ENCODE data around the gene PRAMEF15. TPM values are rescaled to one million over a fixed set of nuclear protein-coding genes. Genes with fewer than 3 reads are reported as not detected.

Gene PRAMEF15
- total RNA-seq: not detected in 2 replicates

DNA sequence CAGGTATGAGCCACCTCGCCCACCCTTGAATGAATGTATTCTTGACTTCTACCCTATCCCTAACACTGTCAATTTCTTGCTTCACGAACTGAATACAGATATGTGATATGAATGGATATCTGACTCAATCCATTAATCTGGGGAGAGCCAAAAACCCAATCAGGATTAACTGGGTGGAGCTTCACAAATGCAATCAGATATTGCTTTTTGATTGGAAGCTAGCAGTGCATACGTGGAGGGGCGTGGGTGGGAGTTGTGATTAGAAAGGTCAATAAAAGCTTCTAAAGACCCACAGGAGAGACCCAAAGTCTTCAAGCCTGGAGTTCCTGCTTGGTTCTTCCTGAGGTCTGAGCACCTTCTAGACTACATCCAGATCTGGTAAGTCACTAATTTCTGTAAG is at the start of gene PRAMEF15:
Gene PRAMEF15 (plus strand): TSS at position 301 of the 400 bp plus-strand sequence. CDS start 2,827 bp downstream, outside the sequence.

DNA sequence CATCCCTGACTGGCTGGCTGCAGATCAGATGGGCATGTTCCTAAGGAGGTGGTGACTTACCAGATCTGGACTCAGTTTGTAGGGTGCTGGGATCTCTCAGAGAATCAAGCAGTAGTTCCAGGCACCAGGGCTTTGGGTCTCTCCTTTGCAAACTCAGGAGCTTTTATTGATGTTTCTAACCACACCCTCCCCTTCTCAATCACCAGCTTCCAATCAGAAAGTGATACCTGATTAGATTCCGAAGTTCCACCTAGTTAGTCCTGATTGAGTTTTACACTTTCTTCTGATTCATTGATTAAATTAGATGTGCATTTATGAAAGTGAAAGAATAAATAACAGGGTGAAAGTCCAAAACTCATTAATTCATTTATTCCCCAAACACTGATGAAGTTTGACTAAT is 30.3 kb upstream of the PRAMEF15 start, which contains the start of gene PRAMEF8:
Gene PRAMEF8 (minus strand): TSS at position 101 of the 400 bp plus-strand sequence. CDS start 1,046 bp downstream, outside the sequence.

GRCh38 chr1:13303239-13303638 is 12.1 kb upstream of the PRAMEF15 start, which contains the start of gene PRAMEF33:
Gene PRAMEF33, plus strand, starts transcription at chr1:13303539. Its CDS starts 2,416 bp downstream, at chr1:13305955.

DNA sequence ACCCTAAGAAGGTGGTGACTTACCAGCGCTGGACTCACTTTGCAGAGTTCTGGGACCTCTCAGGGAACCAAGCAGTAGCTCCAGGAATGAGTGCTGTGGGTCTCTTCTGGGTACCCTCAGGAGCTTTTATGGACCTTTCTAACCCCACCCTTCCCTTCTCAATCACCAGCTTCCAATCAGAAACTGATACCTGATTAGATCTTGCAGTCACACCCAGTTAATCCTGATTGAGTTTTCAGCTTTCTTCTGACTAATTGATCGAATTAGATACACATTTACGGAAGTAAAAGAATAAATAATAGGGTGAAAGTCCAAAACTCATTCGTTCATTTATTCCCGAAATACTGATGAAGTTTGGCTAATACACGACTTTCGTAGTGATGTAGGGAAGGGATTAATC is 31.7 kb downstream of the PRAMEF15 start, which contains the start of gene PRAMEF14:
Gene PRAMEF14 (minus strand): TSS at position 101 of the 400 bp plus-strand sequence. CDS start 1,820 bp downstream, outside the sequence.

Other genes with a start within 250 kb of the PRAMEF15 start
- not detected in 2 replicates for gene PRAMEF25, start 244.8 kb upstream of the PRAMEF15 start, total RNA-seq
- gene HNRNPCL2, start 198.7 kb upstream of the PRAMEF15 start, total RNA-seq: not detected in 2 replicates
- gene PRAMEF26, start 159.6 kb upstream of the PRAMEF15 start, total RNA-seq: not detected in 2 replicates
- not detected in 2 replicates for gene HNRNPCL4, start 149.9 kb upstream of the PRAMEF15 start, total RNA-seq
- not detected in 2 replicates for gene PRAMEF9, start 143.7 kb upstream of the PRAMEF15 start, total RNA-seq
- not detected in 2 replicates for gene PRAMEF13, start 114.2 kb upstream of the PRAMEF15 start, total RNA-seq
- gene PRAMEF18, start 89.4 kb upstream of the PRAMEF15 start, total RNA-seq: not detected in 2 replicates
- not detected in 2 replicates for gene PRAMEF5, start 61.4 kb upstream of the PRAMEF15 start, total RNA-seq
- not detected in 2 replicates for gene PRAMEF8, start 30.4 kb upstream of the PRAMEF15 start, total RNA-seq
- gene PRAMEF33, start 12.0 kb upstream of the PRAMEF15 start, total RNA-seq: not detected in 2 replicates
- gene PRAMEF14, start 31.6 kb downstream of the PRAMEF15 start, total RNA-seq: not detected in 2 replicates
- gene PRAMEF19, start 56.4 kb downstream of the PRAMEF15 start, total RNA-seq: not detected in 2 replicates
- not detected in 2 replicates for gene PRAMEF17, start 74.1 kb downstream of the PRAMEF15 start, total RNA-seq
- gene PRAMEF20, start 94.9 kb downstream of the PRAMEF15 start, total RNA-seq: not detected in 2 replicates
- not detected in 2 replicates for gene LRRC38, start 198.4 kb downstream of the PRAMEF15 start, total RNA-seq

All from cardiac atrium fibroblast (primary cell).